Mesenchymal stem cell (in vitro differentiated cells and primary cell): ENCODE data around the gene CDHR2.
A peak's percentile ranks its signal among the peaks of the same experiment; 100 is the strongest.

ENCODE experiments used
- DNase-seq: peaks from one replicate; pipeline ENCODE4 v3.0.0-alpha.2; 2013
- H2AFZ ChIP-seq: one replicate; pipeline ENCODE4 v1.6.1; 2013; ENCODE audit warnings: low read depth, mild to moderate bottlenecking, control low read depth, inconsistent platforms, low read length, moderate library complexity
- H2AK5ac ChIP-seq: 2 replicates; pipeline ENCODE4 v1.6.1; 2013; ENCODE audit warnings: low read length, moderate library complexity, mild to moderate bottlenecking, inconsistent platforms; ENCODE audit not compliant: severe bottlenecking
- H2BK120ac ChIP-seq: one replicate; pipeline ENCODE4 v1.6.1; 2013; ENCODE audit warnings: low read depth, mild to moderate bottlenecking, inconsistent platforms, low read length, moderate library complexity
- H2BK12ac ChIP-seq, 2 experiments: one replicate each; pipeline ENCODE4 v1.6.1; 2013; ENCODE audit warnings: inconsistent platforms in 2 of 2, low read length in 2 of 2, mild to moderate bottlenecking in 2 of 2, moderate library complexity in 2 of 2, control low read depth in 1 of 2
- H2BK15ac ChIP-seq: one replicate; pipeline ENCODE4 v1.6.1; 2013; ENCODE audit warnings: mild to moderate bottlenecking, low read depth, inconsistent platforms; ENCODE audit not compliant: poor library complexity, severe bottlenecking
- H2BK5ac ChIP-seq: 2 replicates; pipeline ENCODE4 v1.6.1; 2013; ENCODE audit warnings: low read depth, mild to moderate bottlenecking, low read length, control low read depth, inconsistent platforms; ENCODE audit not compliant: poor library complexity, severe bottlenecking
- H3K14ac ChIP-seq, 2 experiments: one replicate each; pipeline ENCODE4 v1.6.1; 2013; ENCODE audit warnings: inconsistent platforms in 2 of 2, low read length in 2 of 2, control low read depth in 1 of 2, mild to moderate bottlenecking in 1 of 2, moderate library complexity in 1 of 2
- H3K18ac ChIP-seq, 2 experiments: one replicate each; pipeline ENCODE4 v1.6.1; 2013; ENCODE audit warnings: inconsistent platforms in 2 of 2, low read length in 2 of 2, control low read depth in 1 of 2, low read depth in 1 of 2, mild to moderate bottlenecking in 1 of 2
- H3K23ac ChIP-seq, 2 experiments: one replicate each; pipeline ENCODE4 v1.6.1; 2013; ENCODE audit warnings: inconsistent platforms in 2 of 2, low read length in 2 of 2, mild to moderate bottlenecking in 2 of 2, moderate library complexity in 2 of 2, control low read depth in 1 of 2
- H3K27ac ChIP-seq: 2 replicates; pipeline ENCODE4 v1.5.1; 2013; ENCODE audit warnings: mild to moderate bottlenecking, moderate library complexity, low read length, control low read depth, inconsistent platforms; ENCODE audit not compliant: poor library complexity, severe bottlenecking
- H3K27me3 ChIP-seq, 2 experiments: 2 replicates each; pipeline versions ENCODE4 v1.6.1 to v1.7.0; 2013; ENCODE audit warnings: low read length in 2 of 2, mild to moderate bottlenecking in 2 of 2, moderate library complexity in 2 of 2, control low read depth in 1 of 2, inconsistent platforms in 1 of 2; ENCODE audit not compliant: control insufficient read depth in 1 of 2, insufficient read depth in 1 of 2
- H3K36me3 ChIP-seq, 2 experiments: 2 replicates each; pipeline versions ENCODE4 v1.6.1 to v1.7.0; 2013; ENCODE audit warnings: low read length in 2 of 2, control low read depth in 1 of 2, inconsistent platforms in 1 of 2, low read depth in 1 of 2, mild to moderate bottlenecking in 1 of 2; ENCODE audit not compliant: insufficient read depth in 2 of 2, control insufficient read depth in 1 of 2
- H3K4ac ChIP-seq, 2 experiments: one replicate each; pipeline ENCODE4 v1.6.1; 2013; ENCODE audit warnings: inconsistent platforms in 2 of 2, low read length in 2 of 2, mild to moderate bottlenecking in 2 of 2, moderate library complexity in 2 of 2, control low read depth in 1 of 2, low read depth in 1 of 2
- H3K4me1 ChIP-seq: 2 replicates; pipeline ENCODE4 v1.6.1; 2013; ENCODE audit warnings: low read depth, low read length, control low read depth; ENCODE audit not compliant: control insufficient read depth, insufficient read depth
- H3K4me2 ChIP-seq: 2 replicates; pipeline ENCODE4 v1.6.1; 2013; ENCODE audit warnings: low read length, mild to moderate bottlenecking, inconsistent platforms; ENCODE audit not compliant: poor library complexity, severe bottlenecking
- H3K4me3 ChIP-seq, 2 experiments: 2 replicates each; pipeline versions ENCODE4 v1.5.1 to v1.7.0; 2013; ENCODE audit warnings: low read length in 2 of 2, mild to moderate bottlenecking in 2 of 2, control low read depth in 1 of 2, low read depth in 1 of 2; ENCODE audit not compliant: insufficient read depth in 1 of 2
- H3K79me1 ChIP-seq: replicated peaks from 2 replicates; pipeline ENCODE4 v1.6.1; 2013; ENCODE audit warnings: mild to moderate bottlenecking, control low read depth, low read length, inconsistent platforms; ENCODE audit not compliant: poor library complexity, severe bottlenecking
- H3K9ac ChIP-seq: 2 replicates; pipeline ENCODE4 v1.7.0; 2013; ENCODE audit warnings: mild to moderate bottlenecking, low read length, moderate library complexity
- H3K9me3 ChIP-seq: 2 replicates; pipeline ENCODE4 v1.7.0; 2013; ENCODE audit warnings: mild to moderate bottlenecking, low read length; ENCODE audit not compliant: control insufficient read depth
- H4K8ac ChIP-seq: one replicate; pipeline ENCODE4 v1.6.1; 2013; ENCODE audit warnings: inconsistent platforms, mild to moderate bottlenecking, low read length, moderate library complexity
- H4K91ac ChIP-seq: one replicate; pipeline ENCODE4 v1.6.1; 2013; ENCODE audit warnings: mild to moderate bottlenecking, low read length, inconsistent platforms
- WGBS: methylation state at CpG from one replicate; pipeline ENCODE4 v1.1.7; 2013; ENCODE audit warnings: mixed read lengths; 5-methylcytosine and 5-hydroxymethylcytosine counted together

Gene CDHR2

DNA sequence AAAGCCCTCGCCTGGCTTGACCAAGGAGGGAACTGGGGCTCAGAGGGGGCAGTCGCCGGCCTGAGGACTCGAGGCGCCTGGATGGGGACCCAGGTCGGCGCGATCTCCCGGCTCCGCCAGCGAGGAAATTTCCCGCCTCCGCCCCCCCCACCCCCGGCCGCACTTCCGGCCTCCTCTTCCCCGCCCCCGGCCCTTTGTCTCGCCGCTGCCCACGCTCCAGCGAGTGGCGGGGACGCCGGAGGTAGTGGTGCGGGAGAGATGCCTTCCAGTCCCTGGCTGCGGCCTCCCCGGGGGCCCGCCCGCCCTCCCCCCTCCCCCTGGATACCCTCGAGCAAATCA lies 61.3 kb downstream of the CDHR2 start:
- peak overlapping the region; percentile 92 for H3K4me2 ChIP-seq
- DNase-seq, result no peak
- H3K14ac ChIP-seq, result peak overlapping the region in 1 of 2 experiments; percentile 31
- H3K27ac ChIP-seq, result no peak overlapping the region
- no peak overlapping the region for H2BK120ac ChIP-seq
- no peaks in the 10 kb centered on the region for H3K9me3 ChIP-seq
- peak overlapping the region; percentile 79 to 81 for H3K4me3 ChIP-seq
- H3K4me1 ChIP-seq, result peaks cover 34% of the 10 kb centered on the region
- peak overlapping the region; percentile 83 for H2BK15ac ChIP-seq
- no peak overlapping the region for H3K9ac ChIP-seq
- H2AFZ ChIP-seq, result peak overlapping the region; percentile 21
- peak overlapping the region in 1 of 2 experiments; percentile 26 for H3K4ac ChIP-seq
- H3K23ac ChIP-seq, result no peak overlapping the region
- peaks cover 19% of the 10 kb centered on the region for H3K79me1 ChIP-seq
- no peaks in the 10 kb centered on the region for H3K27me3 ChIP-seq
- H4K91ac ChIP-seq, result no peak overlapping the region
- 0% methylated on average over 5 of the region's 31 CpGs for WGBS
- no peak overlapping the region for H2AK5ac ChIP-seq
- no peak overlapping the region for H3K18ac ChIP-seq
- H4K8ac ChIP-seq, result peak overlapping the region; percentile 56
- H3K36me3 ChIP-seq, result peaks cover 0 to 5% of the 10 kb centered on the region in 2 experiments
- H2BK12ac ChIP-seq, result peak overlapping the region in 1 of 2 experiments; percentile 22
- no peak overlapping the region for H2BK5ac ChIP-seq

DNA sequence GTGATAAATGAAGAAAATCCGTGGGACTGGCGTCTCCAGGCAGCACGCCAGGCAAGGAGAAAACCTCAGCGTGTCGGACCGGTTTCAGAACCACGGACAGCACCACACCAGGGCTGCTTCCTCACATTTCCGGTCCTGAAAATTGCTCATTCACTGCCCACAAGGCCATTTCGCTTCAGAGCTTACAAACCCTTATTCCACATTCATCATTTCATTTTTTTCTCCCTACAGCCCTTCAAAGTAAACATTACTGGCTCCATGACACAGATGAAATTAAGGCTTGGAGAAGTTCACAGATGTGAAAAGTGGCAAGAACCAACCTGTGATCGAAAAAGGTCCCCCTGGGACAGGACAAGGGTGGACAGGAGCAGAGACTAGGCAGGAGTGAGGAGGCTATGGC lies 62.3 kb downstream of the CDHR2 start:
- Histone ChIP-seq H3K18ac (no peak overlapping the region), H2BK15ac (no peak overlapping the region), H2BK120ac (no peak overlapping the region), H2BK12ac (no peak overlapping the region), H4K8ac (no peak overlapping the region), H4K91ac (no peak overlapping the region), H3K79me1 (peaks cover 14% of the 10 kb centered on the region), H3K27me3 (no peaks in the 10 kb centered on the region), H2AK5ac (no peak overlapping the region), H3K14ac (no peak overlapping the region), H3K4me3 (no peak overlapping the region), H3K36me3 (peaks cover 0 to 4% of the 10 kb centered on the region in 2 experiments), H3K27ac (no peak overlapping the region), H3K4me1 (peaks cover 42% of the 10 kb centered on the region), H2AFZ (no peak overlapping the region), H3K4me2 (no peak overlapping the region), H3K9ac (no peak overlapping the region), H2BK5ac (no peak overlapping the region), H3K4ac (no peak overlapping the region), H3K23ac (no peak overlapping the region), H3K9me3 (no peaks in the 10 kb centered on the region)
- DNase-seq, result peak; percentile 86
- WGBS, result 12% methylated on average over 10 of the region's 10 CpGs

DNA sequence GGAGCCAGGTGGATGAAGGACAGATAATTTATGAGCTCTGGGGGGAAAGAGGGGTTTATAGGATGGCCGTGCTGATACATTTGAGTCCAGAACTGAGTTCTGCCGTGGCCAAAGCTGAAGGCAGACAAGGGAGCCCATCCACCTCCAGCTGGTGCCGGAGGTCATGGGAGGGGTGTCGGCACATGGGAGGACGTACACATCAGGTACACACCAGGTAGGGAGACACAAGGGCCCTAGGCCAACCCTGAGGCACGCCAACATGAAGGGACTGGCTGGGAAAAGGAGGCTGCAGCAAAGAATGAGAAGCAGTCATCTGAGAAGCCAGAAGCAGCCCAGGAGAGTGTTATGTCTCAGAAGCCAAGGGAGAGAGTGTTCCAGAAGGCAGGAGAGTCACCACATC lies 62.9 kb downstream of the CDHR2 start:
- Histone ChIP-seq H3K4me3 (no peak overlapping the region), H2BK5ac (no peak overlapping the region), H2BK15ac (no peak overlapping the region), H3K4me1 (peaks cover 47% of the 10 kb centered on the region), H4K91ac (peak overlapping the region; percentile 31), H2BK120ac (no peak overlapping the region), H2AK5ac (no peak overlapping the region), H3K9me3 (no peaks in the 10 kb centered on the region), H3K36me3 (no peaks in the 10 kb centered on the region), H3K4ac (no peak overlapping the region), H3K27ac (no peak overlapping the region), H3K27me3 (no peaks in the 10 kb centered on the region), H3K79me1 (peaks cover 9% of the 10 kb centered on the region), H3K18ac (no peak overlapping the region), H3K23ac (no peak overlapping the region), H3K9ac (no peak overlapping the region), H4K8ac (no peak overlapping the region), H3K4me2 (no peak overlapping the region), H2AFZ (no peak overlapping the region), H3K14ac (no peak overlapping the region), H2BK12ac (no peak overlapping the region)
- 87% methylated on average over 6 of the region's 6 CpGs for WGBS
- DNase-seq, result no peak

DNA sequence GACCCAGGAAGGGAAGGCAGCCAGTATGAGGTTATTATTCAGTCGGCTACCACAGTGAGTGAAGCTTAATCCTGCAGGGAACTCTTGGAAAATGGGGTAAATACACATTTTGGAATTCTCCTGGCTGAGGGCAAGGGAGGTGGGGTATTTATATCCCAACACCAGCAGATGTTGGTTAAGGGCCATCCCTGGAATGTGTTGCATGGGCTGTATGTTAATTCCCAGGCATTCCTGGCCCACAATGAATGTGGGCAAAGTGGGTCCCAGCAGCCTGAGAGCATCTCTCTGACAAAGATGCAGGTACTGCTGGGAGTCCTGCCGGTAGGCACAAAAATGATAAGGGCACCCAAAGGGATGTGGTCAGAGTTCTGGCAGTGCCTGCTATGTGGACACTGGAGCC lies 63.7 kb downstream of the CDHR2 start:
- Histone ChIP-seq H3K4me2 (no peak overlapping the region), H3K27me3 (no peaks in the 10 kb centered on the region), H2BK5ac (no peak overlapping the region), H2AFZ (no peak overlapping the region), H3K4me3 (no peak overlapping the region), H2AK5ac (no peak overlapping the region), H3K36me3 (no peaks in the 10 kb centered on the region), H4K8ac (no peak overlapping the region), H3K4ac (no peak overlapping the region), H2BK15ac (no peak overlapping the region), H3K9ac (no peak overlapping the region), H3K4me1 (peaks cover 48% of the 10 kb centered on the region), H4K91ac (no peak overlapping the region), H2BK12ac (no peak overlapping the region), H3K27ac (no peak overlapping the region), H3K14ac (no peak overlapping the region), H3K18ac (no peak overlapping the region), H2BK120ac (no peak overlapping the region), H3K9me3 (no peaks in the 10 kb centered on the region), H3K23ac (no peak overlapping the region), H3K79me1 (peaks cover 6% of the 10 kb centered on the region)
- DNase-seq, result no peak
- WGBS, result 60% methylated on average over 2 of the region's 2 CpGs
